Iris pigment epithelial cell (primary cell): ENCODE measurements around the gene STOML1.
A peak's percentile ranks its signal among the peaks of the same experiment; 100 is the strongest.

ENCODE experiments used
- DNase-seq: peaks from one replicate; pipeline ENCODE4 v3.0.0-alpha.2; 2011; ENCODE audit warnings: low read depth

STOML1 gene, protein sequence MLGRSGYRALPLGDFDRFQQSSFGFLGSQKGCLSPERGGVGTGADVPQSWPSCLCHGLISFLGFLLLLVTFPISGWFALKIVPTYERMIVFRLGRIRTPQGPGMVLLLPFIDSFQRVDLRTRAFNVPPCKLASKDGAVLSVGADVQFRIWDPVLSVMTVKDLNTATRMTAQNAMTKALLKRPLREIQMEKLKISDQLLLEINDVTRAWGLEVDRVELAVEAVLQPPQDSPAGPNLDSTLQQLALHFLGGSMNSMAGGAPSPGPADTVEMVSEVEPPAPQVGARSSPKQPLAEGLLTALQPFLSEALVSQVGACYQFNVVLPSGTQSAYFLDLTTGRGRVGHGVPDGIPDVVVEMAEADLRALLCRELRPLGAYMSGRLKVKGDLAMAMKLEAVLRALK

DNA sequence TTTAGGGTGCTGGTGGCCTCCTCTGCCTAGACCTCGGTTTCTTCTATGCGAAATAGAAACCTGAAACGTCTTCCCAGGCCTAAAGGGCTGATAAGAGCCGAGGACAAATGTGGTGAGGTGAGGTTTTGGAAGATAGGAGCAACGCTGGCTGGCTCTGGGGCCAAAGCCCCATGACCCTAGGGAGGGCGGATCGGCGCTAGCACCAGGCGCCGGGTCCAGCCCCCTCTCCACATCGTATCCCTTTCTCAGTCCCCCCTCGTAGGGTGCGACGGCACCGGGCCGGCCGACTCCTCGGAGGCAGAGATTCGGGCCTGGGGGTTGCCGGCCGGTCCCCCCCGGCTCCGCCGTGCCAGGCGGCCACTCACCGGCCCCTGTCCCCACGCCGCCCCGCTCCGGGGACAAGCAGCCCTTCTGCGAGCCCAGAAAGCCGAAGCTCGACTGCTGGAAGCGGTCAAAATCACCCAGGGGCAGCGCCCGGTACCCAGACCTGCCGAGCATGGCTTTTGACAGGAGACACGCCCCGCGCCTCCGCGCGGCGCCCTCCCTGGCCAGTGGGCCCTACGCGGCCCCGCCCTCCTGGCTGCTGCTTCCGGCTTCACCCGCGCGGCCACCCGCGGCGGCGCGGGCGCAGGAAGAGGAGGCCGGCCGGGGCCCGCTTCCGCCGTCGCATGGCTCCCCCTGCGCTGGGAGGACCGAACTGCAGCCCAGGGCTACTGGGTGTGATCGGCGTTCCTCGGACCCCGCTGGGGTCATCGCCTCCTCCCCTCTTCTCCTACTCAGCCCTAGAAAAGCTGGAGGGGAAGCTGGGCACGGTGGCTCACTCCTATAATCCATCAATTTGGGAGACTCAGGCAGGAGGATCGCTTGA, at the start of gene STOML1:
TSS of gene STOML1 (minus strand) at position 570 of the 868 bp plus-strand sequence. CDS start at position 498, 72 bp downstream.
- DNase-seq, result peak; percentile 94

DNA sequence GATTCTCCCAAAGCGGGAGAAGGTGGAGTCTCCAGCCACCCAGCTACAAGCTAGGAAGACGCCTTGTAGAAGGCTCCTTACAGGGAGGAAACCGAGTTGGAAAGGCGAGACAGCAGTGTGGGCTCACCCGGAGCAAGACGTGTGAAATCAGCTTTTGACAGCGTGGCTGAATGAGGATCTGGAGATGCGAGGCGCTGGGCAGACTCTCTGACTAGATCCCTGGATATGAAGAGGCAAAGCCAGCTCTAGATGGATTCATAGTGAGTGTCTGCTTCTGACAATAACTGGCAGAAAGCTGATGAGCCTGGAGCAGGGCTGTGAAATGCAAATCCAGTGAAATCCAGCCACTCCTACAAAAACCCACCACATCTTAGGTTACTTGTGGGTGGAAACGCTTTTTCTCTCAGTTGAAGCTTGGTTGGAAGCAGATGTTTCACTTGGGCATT, 49.2 kb upstream of the STOML1 start:
- no peak for DNase-seq

DNA sequence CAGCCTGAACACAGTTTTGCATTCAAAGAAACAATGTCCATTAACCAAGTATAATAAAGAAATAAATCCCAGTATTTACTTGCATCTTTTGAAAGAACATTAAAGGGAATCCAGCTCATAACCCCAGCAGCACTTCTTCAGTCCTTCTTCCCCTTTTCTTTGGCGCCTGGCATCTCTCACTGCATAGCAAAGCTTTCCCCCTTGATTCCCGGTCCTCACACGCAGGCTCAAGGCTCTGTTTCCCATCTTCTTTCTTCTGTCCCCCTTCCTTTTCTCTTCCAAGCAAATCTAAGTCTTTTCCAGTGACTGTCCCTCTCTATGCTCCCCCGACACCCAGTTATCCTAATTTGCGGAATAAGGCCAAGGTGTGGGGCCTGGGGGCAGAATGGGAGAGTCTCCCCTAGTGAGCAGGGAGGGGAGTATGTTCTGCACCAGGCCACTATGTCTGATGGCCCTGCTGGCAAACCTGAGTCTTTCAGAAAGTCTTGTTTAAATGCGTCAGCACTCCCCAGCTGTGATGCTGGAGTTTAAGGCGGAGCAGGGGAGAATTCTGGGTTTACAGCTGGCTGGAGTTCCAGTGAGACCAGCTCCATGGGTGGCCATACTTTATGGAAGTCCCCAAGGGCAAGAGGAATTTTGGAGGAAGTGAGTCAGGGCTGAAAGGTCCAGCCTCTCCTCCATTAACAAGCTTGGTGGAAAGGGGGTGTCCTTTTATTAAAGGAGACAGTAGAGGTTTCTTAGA, 48.2 kb upstream of the STOML1 start:
- peak; percentile 85 for DNase-seq

DNA sequence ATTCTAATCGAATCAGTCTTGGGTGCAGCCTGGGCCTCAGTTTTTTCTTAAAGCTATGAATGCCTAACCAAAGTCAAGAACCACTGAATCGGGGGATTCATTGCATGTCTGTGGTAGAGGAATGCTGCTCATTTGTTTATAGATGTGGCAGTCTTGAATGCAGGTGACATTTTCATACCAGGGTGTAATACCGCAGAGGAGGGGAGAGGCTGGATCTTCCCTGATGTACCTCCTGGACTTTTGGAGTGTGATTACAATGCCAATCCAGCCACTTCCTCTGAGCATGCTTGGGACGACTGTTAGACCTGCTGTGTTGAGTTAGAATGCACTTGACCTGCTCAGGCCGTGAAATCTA, 47.5 kb upstream of the STOML1 start:
- DNase-seq, result no peak

DNA sequence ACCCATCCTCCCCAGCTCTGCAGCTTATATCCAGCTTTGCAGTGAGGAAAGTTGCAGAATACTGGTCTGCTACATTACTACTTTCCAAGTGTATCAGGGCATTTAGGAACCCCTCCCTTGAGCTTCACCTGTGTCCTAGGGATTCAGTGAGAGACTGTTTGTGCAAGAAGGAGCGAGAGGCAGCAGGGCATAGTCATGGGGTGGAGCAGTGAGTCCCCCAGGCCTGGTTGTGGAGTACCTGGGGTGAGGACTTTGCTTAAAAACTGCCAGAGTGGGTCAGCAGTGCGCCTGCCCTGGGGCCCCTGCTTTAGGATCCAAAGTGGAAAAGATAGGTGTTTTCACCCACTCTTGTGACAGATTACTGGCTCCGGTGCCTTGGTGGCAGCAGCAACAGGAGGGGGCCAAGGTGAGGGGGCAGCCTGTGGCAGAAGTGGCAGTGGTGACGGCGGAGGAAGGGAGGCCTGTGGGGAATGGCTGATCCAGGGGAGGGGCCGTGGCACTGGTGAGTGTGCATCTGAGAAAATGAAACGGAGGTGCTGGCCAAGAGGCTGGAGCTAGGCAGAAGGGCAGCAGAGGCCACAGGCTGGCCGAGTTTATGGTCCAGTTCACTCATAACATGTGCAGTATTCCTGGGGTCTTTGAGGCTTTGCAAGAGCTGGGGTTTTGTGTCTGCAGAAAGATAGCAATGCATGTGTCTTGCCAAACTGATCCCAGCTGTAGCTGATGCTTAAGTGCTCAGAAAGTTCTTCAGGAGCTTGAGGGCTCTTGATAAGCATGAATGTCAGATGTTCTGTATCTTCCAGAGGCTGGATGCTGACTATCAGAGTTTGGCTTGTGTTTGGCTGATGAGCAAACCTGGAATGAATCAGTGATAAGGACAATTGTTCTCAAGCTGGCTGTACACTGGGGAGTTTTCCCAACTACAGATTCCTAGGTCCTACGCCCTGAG, 46.9 kb upstream of the STOML1 start:
- DNase-seq, result no peak

DNA sequence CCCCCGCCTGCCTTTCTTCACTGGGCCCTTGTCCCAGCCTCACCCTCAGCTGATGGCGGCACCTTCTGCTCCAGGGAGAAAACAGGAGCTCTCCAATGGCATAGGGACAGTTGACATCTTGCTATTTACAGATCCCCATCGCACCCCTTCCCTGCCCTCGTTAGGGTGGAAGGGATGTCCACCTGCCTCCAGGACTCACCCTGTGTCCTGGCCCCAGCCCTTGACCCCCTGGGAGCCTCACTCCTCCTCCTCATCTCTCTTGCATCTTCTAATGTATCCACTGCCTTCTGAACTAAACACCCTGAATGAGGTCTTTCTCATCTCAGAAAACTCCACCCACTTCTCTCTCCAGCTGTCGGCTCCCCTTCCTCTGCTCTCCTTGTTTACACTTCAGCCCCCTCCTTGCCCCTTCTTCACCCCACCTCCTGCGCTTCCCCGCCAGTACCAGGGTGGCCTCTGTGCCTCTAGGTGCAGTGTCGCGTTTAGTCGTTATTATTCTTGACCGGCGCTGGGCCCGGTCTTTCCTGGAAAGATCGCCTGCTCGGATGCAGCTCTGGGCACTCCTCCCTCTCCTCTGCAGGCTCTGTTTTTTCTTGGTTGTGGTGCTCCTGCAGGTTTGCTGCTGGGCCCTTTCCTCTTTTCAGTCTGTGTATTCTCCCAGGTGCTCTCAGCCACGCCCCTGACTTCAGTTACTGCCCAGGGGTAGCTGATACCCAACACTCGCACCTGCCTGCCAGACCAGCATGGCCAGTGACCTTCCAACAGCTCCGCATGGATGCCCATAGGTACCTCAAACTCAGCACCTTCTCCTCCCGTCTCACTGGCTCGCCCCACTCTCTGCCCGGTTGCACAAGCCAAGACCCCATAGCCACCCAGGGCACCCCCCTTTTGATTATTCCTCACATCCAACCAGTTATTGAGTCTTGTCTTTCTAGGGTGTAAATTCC, 45.3 kb upstream of the STOML1 start:
- no peak for DNase-seq

DNA sequence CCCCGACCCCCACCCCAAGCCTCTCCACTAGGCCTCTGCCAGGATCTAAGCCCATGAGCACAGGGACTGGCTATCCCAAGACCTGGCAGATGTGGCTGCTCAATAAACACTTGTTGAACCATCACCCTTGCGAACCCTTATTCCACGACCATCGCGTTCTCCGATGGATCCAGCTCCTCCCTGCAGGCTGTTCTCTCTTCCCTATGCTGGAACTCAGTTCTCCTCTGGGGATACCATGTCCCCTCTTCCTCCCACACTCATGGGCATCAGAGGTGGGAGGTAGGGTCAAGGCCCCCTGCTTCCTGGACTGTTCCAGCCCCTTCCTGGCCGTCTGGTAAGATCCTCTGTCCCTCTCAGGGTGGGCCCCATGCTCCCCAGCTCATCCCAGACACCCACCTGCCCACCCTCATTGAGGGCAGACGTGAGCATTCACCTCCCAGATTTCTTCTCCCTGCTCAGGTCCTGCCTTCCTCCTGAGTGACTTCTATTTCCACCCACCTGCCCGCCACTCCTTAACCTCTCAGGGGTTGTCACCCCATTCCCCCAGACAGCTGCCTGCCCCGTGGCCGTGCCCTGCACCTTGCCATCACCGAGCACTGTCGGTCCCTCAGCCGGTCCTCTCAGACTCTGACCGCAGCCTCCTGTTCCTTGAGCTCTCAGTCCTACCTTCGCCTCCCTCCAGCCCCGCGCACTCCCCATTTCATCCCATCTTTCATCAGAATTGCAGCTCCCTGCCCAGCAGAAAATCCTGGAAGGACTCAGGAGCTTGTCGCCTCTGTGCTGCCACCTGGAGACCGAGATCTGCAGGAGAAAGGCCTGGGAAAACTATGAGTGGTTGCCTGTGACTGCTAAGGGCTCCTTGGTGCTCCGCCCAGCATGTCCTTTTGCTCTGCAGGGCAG, 44.4 kb upstream of the STOML1 start:
- peak; percentile 47 for DNase-seq

DNA sequence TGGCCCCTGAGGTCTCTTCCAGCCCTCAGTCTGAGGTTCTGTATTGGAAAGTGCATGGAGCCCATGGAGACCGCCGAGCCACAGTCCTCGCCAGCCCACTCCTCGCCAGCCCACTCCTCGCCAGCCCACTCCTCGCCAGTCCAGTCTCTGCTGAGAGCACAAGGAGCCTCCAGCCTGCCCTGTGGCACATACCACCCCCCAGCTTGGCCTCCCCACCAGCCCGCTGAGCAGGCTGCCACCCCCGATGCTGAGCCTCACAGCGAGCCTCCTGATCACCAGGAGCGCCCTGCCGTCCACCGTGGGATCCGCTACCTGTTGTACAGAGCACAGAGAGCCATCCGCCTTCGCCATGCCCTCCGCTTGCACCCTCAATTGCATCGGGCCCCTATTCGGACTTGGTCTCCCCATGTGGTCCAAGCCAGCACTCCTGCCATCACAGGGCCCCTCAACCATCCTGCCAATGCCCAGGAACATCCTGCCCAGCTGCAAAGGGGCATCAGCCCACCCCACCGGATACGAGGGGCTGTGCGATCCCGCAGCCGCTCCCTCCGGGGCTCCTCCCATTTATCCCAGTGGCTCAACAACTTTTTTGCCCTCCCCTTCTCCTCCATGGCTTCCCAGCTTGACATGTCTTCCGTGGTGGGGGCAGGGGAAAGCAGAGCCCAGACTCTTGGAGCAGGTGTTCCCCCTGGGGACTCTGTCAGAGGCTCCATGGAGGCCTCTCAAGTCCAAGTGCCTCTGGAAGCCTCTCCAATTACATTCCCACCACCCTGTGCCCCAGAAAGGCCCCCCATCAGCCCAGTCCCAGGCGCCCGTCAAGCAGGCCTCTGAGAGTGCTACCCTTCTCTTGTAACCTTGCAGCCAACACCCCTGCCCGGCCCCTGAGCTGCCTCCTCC, 43.3 kb upstream of the STOML1 start:
- DNase-seq, result no peak

DNA sequence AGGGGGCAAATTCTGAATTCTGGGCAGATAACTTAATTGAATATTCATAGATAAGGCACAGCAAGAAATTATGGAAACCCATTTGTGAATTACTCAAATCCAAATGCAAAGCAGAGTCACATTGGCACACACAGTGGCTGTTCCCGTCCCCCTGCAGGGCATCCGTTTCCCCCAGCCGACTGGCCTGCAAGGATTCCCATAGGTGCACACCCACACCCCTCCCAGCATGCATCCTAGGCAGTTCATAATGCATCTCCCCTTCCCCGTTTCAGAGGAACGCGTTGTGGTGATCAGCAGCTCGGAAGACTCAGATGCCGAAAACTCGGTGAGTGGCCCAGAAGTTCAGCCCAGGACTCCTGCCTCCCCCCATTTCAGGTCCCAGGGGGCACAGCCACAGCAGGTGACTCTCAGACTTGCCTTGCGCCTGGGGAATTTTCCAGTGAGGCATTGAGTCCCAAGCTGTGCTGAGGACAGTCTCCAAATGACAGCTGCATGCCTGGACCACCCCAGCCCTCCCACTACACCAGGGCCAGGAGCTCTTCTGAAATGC, 42.2 kb upstream of the STOML1 start:
- no peak for DNase-seq

DNA sequence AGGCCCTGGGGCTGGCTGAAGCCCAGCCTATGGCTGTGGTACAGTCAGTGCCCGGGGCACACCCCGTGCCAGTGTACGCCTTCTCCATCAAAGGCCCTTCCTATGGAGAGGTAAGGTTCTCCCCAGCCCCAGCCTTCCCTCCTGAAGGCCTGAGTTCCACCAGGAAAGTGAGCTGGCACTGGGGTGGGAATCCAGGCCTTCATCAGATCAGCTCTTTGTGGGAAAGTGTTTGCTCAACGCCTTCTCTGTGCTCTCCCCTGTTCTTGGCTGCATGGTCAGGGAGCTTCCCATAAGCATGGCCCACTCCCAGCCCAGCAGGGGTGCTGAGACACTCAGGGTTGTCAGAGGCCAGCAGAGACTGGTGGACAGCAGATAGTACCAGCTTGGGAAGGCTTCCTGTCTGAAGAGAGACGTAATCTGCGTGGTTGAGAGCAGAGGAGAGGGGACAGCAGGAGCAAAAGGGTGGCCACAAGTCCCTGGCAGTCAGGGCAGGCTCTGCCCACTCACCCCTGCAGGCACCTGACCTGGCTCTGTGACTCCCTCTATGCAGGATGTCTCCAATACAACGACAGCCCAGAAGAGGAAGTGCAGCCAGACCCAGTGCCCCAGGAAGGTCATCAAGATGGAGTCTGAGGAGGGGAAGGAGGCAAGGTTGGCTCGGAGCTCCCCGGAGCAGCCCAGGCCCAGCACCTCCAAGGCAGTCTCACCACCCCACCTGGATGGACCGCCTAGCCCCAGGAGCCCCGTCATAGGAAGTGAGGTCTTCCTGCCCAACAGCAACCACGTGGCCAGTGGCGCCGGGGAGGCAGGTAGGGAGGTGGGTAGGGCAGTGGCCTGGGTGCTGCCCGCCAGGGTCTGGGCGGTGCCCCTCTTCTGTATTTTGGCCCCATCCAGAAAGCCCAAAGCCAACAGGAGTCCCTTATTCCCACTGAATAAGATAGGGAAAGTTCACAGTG, 40.8 kb upstream of the STOML1 start:
- no peak for DNase-seq

DNA sequence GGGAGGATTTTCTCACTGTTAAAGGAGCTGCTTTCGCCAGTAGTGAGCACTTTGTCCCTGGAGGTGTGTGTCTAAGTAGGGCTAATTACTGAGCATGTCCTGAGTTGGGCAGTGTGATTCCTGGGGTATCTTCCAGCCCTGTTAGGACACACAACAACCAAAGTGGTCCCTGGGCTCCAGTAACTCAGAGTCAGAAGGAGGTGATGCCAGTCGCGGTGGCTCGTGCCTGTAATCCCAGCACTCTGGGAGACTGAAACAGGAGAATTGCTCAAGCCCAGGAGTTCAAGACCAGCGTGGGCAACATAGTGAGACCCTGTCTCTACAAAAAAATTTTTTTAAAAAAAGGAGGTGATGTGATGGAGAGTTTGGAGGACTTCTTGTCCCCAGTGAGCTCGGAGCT, 40.0 kb upstream of the STOML1 start:
- no peak for DNase-seq

DNA sequence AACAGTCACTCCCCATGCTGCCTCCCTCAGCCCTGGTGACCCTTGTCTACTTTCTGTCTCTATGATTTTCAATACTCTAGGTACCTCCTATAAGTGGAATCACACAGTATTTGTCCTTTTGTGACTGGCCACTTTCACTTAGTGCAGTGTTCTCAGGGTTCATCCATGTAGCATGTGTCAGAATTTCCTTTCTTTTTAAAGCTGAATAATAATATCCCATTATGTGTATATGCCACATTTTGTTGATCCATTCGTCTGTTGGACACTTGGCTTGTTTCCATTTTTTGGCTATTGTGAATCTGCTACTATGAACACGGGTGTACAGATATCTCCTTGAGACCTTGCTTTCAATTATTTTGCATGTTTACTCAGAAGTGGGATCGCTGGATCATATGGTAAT, 36.6 kb upstream of the STOML1 start:
- DNase-seq, result no peak

DNA sequence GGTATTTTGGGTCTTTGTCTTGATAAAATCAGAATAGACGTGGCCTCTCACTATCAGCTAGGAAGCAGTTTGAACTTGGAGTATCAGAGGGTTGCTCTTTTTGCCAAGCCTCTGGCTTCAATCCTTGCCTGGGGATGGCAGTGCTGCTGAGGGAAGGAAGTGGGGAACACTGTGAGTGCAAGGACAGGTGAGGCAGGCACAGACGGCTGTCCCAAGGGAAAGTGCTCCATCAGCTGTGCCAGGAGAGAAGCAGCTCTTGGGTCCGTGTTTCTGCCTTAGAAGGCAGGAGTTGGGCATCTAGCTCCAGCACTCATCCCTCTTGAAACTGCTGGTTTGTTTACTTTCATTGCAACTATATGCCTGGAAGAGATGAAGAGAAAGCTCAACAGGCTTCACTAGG, 35.6 kb upstream of the STOML1 start:
- no peak for DNase-seq

DNA sequence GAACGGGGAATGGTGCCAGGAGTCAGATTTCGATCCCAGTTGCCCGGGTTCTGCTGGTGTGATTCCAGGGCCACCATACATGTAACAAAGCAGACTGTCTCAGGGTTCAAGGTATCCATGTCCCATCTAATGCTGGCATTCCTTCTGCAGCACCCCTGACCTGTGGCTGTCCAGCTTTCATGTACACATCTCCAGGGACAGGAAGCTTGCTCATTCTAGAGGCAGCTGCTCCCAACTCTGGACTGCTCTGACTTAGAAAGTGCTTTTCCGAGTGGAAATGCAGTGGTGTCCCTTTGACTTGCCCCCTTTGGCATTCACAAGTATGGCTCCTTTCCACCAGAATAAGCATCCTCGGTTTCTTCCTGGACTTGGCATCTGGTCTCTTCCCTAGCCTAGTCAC, 33.3 kb upstream of the STOML1 start:
- DNase-seq, result peak; percentile 55

DNA sequence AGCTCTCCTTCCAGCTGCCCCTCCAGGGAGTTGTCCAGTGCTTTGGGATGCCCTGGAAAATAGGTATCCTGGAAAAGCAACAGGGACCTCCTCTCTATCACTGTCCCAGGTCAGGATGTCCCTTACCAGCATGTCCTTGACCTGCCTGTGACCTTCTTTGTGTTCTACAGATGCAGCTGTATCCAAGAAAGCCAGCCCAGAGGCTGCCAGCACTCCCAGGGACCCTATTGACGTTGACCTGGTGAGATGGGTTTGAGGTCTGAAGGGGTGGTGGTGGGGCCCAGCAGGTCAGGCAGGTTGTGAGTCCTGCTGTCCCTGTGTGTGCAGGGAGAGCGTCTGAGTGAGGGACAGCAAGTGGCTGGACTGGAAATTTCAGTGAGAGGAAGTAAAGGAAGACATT, 32.6 kb upstream of the STOML1 start:
- no peak for DNase-seq

DNA sequence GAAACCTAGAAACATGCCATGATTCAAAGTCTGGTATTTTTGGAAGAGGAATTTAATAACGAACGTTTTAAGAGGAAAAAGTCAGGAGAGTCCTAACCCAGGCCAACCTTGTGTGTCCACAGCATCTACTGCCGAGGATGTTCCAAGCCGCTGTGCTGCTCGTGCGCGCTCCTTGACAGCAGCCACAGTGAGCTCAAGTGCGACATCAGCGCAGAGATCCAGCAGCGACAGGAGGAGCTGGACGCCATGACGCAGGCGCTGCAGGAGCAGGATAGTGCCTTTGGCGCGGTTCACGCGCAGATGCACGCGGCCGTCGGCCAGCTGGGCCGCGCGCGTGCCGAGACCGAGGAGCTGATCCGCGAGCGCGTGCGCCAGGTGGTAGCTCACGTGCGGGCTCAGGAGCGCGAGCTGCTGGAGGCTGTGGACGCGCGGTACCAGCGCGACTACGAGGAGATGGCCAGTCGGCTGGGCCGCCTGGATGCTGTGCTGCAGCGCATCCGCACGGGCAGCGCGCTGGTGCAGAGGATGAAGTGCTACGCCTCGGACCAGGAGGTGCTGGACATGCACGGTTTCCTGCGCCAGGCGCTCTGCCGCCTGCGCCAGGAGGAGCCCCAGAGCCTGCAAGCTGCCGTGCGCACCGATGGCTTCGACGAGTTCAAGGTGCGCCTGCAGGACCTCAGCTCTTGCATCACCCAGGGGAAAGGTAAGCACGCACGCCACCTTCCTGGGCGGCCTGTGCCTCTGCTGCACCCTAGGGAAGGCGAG, 30.8 kb upstream of the STOML1 start:
- DNase-seq, result no peak
